Ishikawa (cell line): ENCODE results near the gene TFB2M.

Experiments
- CEBPB ChIP-seq: IDR thresholded peaks from 2 replicates; pipeline ENCODE4 v1.6.1; 2012
- CREB1 ChIP-seq: IDR thresholded peaks from 2 replicates; pipeline ENCODE4 v1.6.1; 2012; ENCODE audit warnings: low read depth
- EGR1 ChIP-seq: IDR thresholded peaks from 2 replicates; pipeline ENCODE4 v1.6.1; 2012
- EP300 ChIP-seq: IDR thresholded peaks from 2 replicates; pipeline ENCODE4 v1.6.1; 2012; ENCODE audit warnings: borderline replicate concordance
- FOXM1 ChIP-seq: IDR thresholded peaks from 2 replicates; pipeline ENCODE4 v1.6.1; 2012; ENCODE audit warnings: low read depth, borderline replicate concordance
- MAX ChIP-seq: IDR thresholded peaks from 2 replicates; pipeline ENCODE4 v1.6.1; 2012
- NFIC ChIP-seq: IDR thresholded peaks from 2 replicates; pipeline ENCODE4 v1.6.1; 2012
- RAD21 ChIP-seq: IDR thresholded peaks from 2 replicates; pipeline ENCODE4 v1.6.1; 2012; ENCODE audit warnings: low read depth
- TAF1 ChIP-seq: IDR thresholded peaks from 2 replicates; pipeline ENCODE4 v1.6.1; 2012; ENCODE audit warnings: low read depth, mild to moderate bottlenecking
- TCF12 ChIP-seq: IDR thresholded peaks from 2 replicates; pipeline ENCODE4 v1.6.1; 2012; ENCODE audit warnings: low read depth
- TEAD4 ChIP-seq: IDR thresholded peaks from 2 replicates; pipeline ENCODE4 v1.6.1; 2012
- YY1 ChIP-seq: IDR thresholded peaks from 2 replicates; pipeline ENCODE4 v1.6.1; 2012; ENCODE audit warnings: low read depth
- ZBTB7A ChIP-seq: IDR thresholded peaks from 2 replicates; pipeline ENCODE4 v1.6.1; 2012; ENCODE audit warnings: low read depth
- TF ChIP-seq, protein P1 (sequence below): IDR thresholded peaks from 2 replicates; pipeline ENCODE4 v1.6.1; 2012; ENCODE audit warnings: low read depth, mild to moderate bottlenecking
- TF ChIP-seq, protein P2 (sequence below): IDR thresholded peaks from 2 replicates; pipeline ENCODE4 v1.6.1; 2012

The TFB2M gene

DNA sequence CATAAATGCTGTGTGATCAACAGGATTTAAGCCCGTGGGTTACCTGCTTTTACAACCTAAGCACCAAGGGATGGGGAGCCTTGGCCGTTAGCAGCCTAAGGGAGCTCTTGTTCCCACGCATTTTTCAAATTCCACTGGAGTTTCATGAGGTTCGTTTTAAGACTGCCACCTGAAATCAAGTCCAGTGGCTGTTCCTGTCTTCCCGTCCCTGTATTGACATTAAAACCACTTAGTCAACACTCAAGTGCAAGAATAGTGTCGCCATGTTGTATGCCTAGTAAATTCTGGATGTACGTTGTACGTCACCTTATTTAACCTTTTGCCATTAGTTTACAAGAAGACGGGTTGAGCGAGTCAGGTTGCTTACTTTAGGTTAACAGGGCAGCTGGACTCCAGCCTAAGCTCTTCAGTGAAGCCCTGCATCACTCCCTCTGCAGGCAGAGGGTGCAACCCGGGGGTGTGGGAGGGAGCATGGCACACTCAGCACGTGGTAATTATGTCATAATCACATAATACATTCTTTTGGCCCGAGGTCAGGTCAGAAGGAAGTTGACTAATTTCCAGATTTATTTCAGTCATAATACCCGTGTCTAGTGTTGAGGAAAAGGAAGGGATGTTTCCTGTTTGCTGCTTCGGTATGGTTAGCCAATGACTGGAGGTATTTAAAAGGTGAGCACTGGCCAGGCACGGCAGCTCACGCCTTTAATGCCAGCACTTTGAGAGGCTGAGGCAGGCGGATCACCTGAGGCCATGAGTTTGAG lies 42.7 kb upstream of the TFB2M start:
- TF ChIP-seq CREB1 (no peak), EGR1 (no peak), TEAD4 (peak; percentile 77), TAF1 (no peak), NFIC (peak; percentile 78), ZBTB7A (no peak), RAD21 (peak; percentile 22; the same call in 1 of the 2 replicates), MAX (peak; percentile 96), EP300 (peak; percentile 75), CEBPB (peak; percentile 88), TCF12 (peak; percentile 69), YY1 (peak; percentile 64; the same call in 1 of the 2 replicates), FOXM1 (peak; percentile 72)
- TF ChIP-seq, protein P1, sequence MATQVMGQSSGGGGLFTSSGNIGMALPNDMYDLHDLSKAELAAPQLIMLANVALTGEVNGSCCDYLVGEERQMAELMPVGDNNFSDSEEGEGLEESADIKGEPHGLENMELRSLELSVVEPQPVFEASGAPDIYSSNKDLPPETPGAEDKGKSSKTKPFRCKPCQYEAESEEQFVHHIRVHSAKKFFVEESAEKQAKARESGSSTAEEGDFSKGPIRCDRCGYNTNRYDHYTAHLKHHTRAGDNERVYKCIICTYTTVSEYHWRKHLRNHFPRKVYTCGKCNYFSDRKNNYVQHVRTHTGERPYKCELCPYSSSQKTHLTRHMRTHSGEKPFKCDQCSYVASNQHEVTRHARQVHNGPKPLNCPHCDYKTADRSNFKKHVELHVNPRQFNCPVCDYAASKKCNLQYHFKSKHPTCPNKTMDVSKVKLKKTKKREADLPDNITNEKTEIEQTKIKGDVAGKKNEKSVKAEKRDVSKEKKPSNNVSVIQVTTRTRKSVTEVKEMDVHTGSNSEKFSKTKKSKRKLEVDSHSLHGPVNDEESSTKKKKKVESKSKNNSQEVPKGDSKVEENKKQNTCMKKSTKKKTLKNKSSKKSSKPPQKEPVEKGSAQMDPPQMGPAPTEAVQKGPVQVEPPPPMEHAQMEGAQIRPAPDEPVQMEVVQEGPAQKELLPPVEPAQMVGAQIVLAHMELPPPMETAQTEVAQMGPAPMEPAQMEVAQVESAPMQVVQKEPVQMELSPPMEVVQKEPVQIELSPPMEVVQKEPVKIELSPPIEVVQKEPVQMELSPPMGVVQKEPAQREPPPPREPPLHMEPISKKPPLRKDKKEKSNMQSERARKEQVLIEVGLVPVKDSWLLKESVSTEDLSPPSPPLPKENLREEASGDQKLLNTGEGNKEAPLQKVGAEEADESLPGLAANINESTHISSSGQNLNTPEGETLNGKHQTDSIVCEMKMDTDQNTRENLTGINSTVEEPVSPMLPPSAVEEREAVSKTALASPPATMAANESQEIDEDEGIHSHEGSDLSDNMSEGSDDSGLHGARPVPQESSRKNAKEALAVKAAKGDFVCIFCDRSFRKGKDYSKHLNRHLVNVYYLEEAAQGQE, result no peak
- TF ChIP-seq, protein P2, sequence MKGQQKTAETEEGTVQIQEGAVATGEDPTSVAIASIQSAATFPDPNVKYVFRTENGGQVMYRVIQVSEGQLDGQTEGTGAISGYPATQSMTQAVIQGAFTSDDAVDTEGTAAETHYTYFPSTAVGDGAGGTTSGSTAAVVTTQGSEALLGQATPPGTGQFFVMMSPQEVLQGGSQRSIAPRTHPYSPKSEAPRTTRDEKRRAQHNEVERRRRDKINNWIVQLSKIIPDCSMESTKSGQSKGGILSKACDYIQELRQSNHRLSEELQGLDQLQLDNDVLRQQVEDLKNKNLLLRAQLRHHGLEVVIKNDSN, result peak; percentile 85

DNA sequence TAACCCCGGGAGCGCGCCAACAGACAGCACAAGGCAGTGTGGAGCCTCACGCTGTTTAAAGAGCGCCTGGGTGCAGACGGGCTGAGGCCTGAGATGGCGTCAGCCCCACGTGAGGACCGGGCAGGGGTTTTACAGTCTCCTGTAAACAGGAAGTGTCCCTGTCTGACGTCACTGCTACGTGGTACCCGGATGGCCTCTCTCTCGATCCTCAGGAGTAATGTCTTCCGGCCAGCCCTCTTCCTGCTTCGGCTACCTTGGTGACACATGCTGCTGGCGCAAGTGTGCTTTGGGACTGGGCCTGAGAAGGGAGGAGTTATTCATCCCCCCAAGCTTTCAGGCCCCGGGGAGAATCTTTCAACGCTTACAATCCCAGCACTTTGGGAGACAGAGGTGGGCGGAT lies 41.4 kb upstream of the TFB2M start:
- TF ChIP-seq CREB1 (no peak), CEBPB (no peak), FOXM1 (no peak), TCF12 (no peak), MAX (no peak)

DNA sequence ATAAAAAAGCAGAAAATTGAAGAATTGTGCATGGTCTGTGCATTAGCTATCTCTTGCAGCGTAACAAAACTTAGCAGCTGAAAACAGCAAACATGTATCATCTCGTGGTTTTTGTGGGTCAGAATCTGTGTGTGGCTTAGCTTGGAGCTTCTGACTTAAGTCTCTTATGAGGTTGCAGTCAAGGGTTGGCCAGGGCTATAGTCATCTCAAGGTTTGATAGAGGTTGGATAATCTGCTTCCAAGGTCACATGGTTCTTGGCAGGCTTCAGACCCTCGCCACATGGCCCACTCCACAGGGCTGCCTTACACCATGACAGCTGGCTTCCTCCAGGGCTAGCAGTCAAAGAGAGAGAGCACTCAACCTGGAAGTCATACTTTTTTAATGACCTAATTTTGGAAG lies 36.1 kb upstream of the TFB2M start:
- TF ChIP-seq YY1 (no peak), EP300 (no peak), TEAD4 (no peak), MAX (no peak), NFIC (no peak), TCF12 (no peak), CREB1 (no peak)

DNA sequence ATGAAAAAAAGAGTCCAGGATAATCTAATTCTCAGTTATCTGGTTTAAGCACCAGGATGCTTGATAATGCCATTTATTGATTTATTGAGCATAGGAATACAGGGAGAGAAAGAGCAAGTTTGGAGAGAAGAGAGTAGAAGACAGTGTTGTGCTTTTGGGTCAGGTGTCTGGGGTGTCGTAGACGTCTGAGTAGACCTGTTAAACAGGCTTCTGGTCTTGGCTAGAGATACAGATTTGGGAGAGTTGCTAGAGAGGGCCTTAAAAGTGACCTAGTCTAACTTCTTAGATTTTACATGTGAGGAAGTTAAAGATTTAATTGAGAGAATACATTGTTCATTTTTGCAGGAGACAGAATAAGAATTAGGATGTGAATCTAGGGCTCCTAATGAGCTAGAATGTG lies 34.5 kb upstream of the TFB2M start:
- TF ChIP-seq EGR1 (no peak), TCF12 (no peak), CEBPB (no peak), EP300 (no peak), ZBTB7A (no peak), TAF1 (no peak), TEAD4 (no peak), NFIC (no peak), YY1 (no peak)
- TF ChIP-seq, protein P1, result no peak
- TF ChIP-seq, protein P2, result no peak

GRCh38 chr1:246599315-246599714 lies 33.3 kb upstream of the TFB2M start:
- TF ChIP-seq MAX, result no peak
- no peak for TF ChIP-seq RAD21
- TF ChIP-seq, protein P1, result no peak
- no peak for TF ChIP-seq CREB1
- no peak for TF ChIP-seq CEBPB
- TF ChIP-seq EP300, result no peak
- TF ChIP-seq NFIC, result no peak
